Activated B cell treated with CpG ODN at 0.5 μM for 24 hours (primary cell): ENCODE results near the gene C8B. TPM values are rescaled to one million over a fixed set of nuclear protein-coding genes. Genes with fewer than 3 reads are reported as not detected.

Experiments
- ATAC-seq: fragments of 200-7000 bp; cut with Tn5 transposase; one replicate; pipeline ENCODE4 v1.10.0; 2021; ENCODE audit warnings: low read depth, mild to moderate bottlenecking, moderate library complexity
- CTCF ChIA-PET: fragments of 350-600 bp; sonication (Branson Sonifier 250); formaldehyde crosslinking; loops from one replicate; lab custom pipeline; 2021; ENCODE audit warnings: antibody characterized with exemption; lab: Charles Lee
- POLR2A ChIA-PET: fragments of 350-600 bp; sonication (Branson Sonifier 250); formaldehyde crosslinking; loops from one replicate; lab custom pipeline; 2021; ENCODE audit warnings: antibody characterized with exemption; lab: Charles Lee
- DNase-seq: peaks from one replicate; pipeline ENCODE4 v3.0.0; 2022
- H3K27ac Mint-ChIP-seq: one replicate; pipeline ENCODE4 v1.8.0; 2020; ENCODE audit warnings: mixed read lengths
- H3K27me3 Mint-ChIP-seq: one replicate; pipeline ENCODE4 v1.8.0; 2021; ENCODE audit warnings: mixed read lengths
- H3K36me3 Mint-ChIP-seq: one replicate; pipeline ENCODE4 v1.8.0; 2021; ENCODE audit warnings: low read depth, mixed read lengths
- H3K4me1 Mint-ChIP-seq: one replicate; pipeline ENCODE4 v1.8.0; 2021; ENCODE audit warnings: mixed read lengths
- H3K4me3 Mint-ChIP-seq: one replicate; pipeline ENCODE4 v1.8.0; 2020; ENCODE audit warnings: mild to moderate bottlenecking, mixed read lengths
- H3K9me3 Mint-ChIP-seq: one replicate; pipeline ENCODE4 v1.8.0; 2020; ENCODE audit warnings: mixed read lengths
- CTCF ChIP-seq: fragments of 200-600 bp; IDR thresholded peaks from one replicate; pipeline ENCODE4 v1.8.0; 2022; ENCODE audit warnings: antibody characterized with exemption, mild to moderate bottlenecking
- intact Hi-C: fragments of 100-400 bp; cut with micrococcal nuclease; formaldehyde crosslinking; loops from one replicate; pipeline ENCODE4 v1.15.1; 2024
- total RNA-seq: library from RNA; stranded (reverse); gene quantifications from 2 replicates; pipeline ENCODE4 v1.2.3, GENCODE V29; 2022

C8B gene
- total RNA-seq, 1 donor from 2014 or later, result not detected

- CTCF ChIA-PET, result no interaction called here
These were observed 17.3 kb downstream of the C8B start for GRCh38 chr1:56948403-56949023.

GRCh38 chr1:56940039-56940438 lies 25.8 kb downstream of the C8B start:
- no peak for TF ChIP-seq CTCF
- no peaks in the 10 kb centered on the region for H3K9me3 Mint-ChIP-seq
- ChIA-PET CTCF (no interaction called here), POLR2A (no interaction called here)
- no peaks in the 10 kb centered on the region for H3K36me3 Mint-ChIP-seq
- peaks cover 9% of the 10 kb centered on the region for H3K27me3 Mint-ChIP-seq
- no peak overlapping the region for H3K27ac Mint-ChIP-seq
- H3K4me1 Mint-ChIP-seq, result no peaks in the 10 kb centered on the region
- ATAC-seq (no peak), DNase-seq (no peak)
- intact Hi-C loops, result no loop called here
- no peak overlapping the region for H3K4me3 Mint-ChIP-seq

More at GRCh38 chr1:56948403-56949023, 17.3 kb downstream of the C8B start:
- no peak for TF ChIP-seq CTCF
- Mint-ChIP-seq H3K27ac (no peak overlapping the region), H3K27me3 (no peaks in the 10 kb centered on the region), H3K4me1 (no peaks in the 10 kb centered on the region), H3K4me3 (no peak overlapping the region), H3K36me3 (no peaks in the 10 kb centered on the region), H3K9me3 (no peaks in the 10 kb centered on the region)
- ATAC-seq (no peak), DNase-seq (no peak)
- POLR2A ChIA-PET, result no interaction called here
- intact Hi-C loops, result no loop called here

GRCh38 chr1:56939209-56939608 lies 26.6 kb downstream of the C8B start:
- no peak overlapping the region for H3K27ac Mint-ChIP-seq
- CTCF ChIA-PET, result no interaction called here
- DNase-seq, result no peak
- peaks cover 9% of the 10 kb centered on the region for H3K27me3 Mint-ChIP-seq
- H3K9me3 Mint-ChIP-seq, result no peaks in the 10 kb centered on the region
- intact Hi-C loops, result no loop called here
- H3K4me3 Mint-ChIP-seq, result no peak overlapping the region
- no peaks in the 10 kb centered on the region for H3K4me1 Mint-ChIP-seq
- no peak for ATAC-seq
- POLR2A ChIA-PET, result no interaction called here
- TF ChIP-seq CTCF, result no peak
- H3K36me3 Mint-ChIP-seq, result no peaks in the 10 kb centered on the region

GRCh38 chr1:56938646-56939045 lies 27.2 kb downstream of the C8B start:
- no peak for TF ChIP-seq CTCF
- no peaks in the 10 kb centered on the region for H3K36me3 Mint-ChIP-seq
- H3K9me3 Mint-ChIP-seq, result no peaks in the 10 kb centered on the region
- intact Hi-C loops, result no loop called here
- peaks cover 9% of the 10 kb centered on the region for H3K27me3 Mint-ChIP-seq
- ATAC-seq, result no peak
- H3K4me1 Mint-ChIP-seq, result no peaks in the 10 kb centered on the region
- CTCF ChIA-PET, result no interaction called here
- POLR2A ChIA-PET, result no interaction called here
- no peak for DNase-seq
- no peak overlapping the region for H3K4me3 Mint-ChIP-seq
- H3K27ac Mint-ChIP-seq, result no peak overlapping the region

GRCh38 chr1:56934430-56935060 lies 31.3 kb downstream of the C8B start:
- DNase-seq (no peak), ATAC-seq (no peak)
- Mint-ChIP-seq H3K9me3 (no peaks in the 10 kb centered on the region), H3K27me3 (peaks cover 6% of the 10 kb centered on the region), H3K4me1 (no peaks in the 10 kb centered on the region), H3K4me3 (no peak overlapping the region), H3K27ac (no peak overlapping the region), H3K36me3 (no peaks in the 10 kb centered on the region)
- TF ChIP-seq CTCF, result no peak
- ChIA-PET POLR2A (no interaction called here), CTCF (no interaction called here)
- intact Hi-C loops, result no loop called here
